Measurements from ENCODE around the gene CCL4L2.
"Not testable (repeated sequence)": the region's sequence is repeated elsewhere in the genome, so short reads cannot be mapped to it uniquely, and the experiment has no call there.

DNA sequence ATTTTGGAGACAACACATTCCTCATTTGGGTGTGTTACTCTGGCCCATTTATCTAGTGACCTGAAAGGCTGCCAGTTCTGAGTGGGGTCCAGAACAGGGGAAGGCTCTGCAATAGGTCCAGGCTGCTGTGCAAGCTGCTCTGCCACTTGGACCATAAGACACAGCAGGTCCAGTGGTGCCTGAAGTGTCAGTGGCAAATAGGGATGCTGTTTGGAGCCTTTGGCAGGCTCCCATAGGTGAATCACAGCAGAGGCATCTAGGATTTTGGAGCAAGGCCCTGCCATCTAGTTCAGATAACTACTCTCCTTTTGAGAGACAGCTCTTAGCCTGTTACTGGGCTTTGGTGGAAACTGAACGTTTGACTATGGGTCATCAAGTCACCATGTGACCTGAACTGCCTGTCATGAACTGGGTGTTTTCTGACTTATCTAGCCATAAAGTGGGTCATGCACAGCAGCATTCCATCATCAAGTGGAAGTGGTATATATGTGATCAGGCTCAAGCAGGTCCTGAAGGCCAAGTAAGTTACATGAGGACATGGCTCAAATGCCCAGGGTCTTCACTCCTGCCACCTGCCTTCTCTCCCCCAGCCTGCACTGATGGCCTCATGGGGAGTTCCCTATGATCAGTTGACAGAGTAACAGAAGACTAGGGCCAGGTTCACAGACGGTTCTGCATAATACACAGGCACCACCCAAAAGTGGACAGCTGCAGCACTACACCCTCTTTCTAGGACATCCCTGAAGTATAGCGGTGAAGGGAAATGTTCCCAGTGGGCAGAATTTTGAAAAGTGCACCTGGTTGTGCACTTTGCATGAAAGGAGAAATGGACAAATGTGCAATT, 10.1 kb downstream of the CCL4L2 start:
- TF ChIP-seq, protein P1, sequence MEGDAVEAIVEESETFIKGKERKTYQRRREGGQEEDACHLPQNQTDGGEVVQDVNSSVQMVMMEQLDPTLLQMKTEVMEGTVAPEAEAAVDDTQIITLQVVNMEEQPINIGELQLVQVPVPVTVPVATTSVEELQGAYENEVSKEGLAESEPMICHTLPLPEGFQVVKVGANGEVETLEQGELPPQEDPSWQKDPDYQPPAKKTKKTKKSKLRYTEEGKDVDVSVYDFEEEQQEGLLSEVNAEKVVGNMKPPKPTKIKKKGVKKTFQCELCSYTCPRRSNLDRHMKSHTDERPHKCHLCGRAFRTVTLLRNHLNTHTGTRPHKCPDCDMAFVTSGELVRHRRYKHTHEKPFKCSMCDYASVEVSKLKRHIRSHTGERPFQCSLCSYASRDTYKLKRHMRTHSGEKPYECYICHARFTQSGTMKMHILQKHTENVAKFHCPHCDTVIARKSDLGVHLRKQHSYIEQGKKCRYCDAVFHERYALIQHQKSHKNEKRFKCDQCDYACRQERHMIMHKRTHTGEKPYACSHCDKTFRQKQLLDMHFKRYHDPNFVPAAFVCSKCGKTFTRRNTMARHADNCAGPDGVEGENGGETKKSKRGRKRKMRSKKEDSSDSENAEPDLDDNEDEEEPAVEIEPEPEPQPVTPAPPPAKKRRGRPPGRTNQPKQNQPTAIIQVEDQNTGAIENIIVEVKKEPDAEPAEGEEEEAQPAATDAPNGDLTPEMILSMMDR (conservative IDR thresholded peaks at IDR 0.05; ENCODE audit: low read length), result not testable (repeated sequence)
- TF ChIP-seq EZH2phosphoT487 (IDR thresholded peaks at IDR 0.05; ENCODE audit: borderline replicate concordance), result not testable (repeated sequence)
